NCI-H2171 (cell line): ENCODE measurements around the gene TPO.
"Not testable (repeated sequence)": the region's sequence is repeated elsewhere in the genome, so short reads cannot be mapped to it uniquely, and the experiment has no call there.

Experiments used
- DNase-seq: peaks from one replicate; lab custom pipeline; 2025; lab: John Stamatoyannopoulos, UW

Gene TPO

GRCh38 chr2:1503471-1504310 is 90.4 kb downstream of the TPO start:
- DNase-seq = no peak

GRCh38 chr2:1504311-1504750 is 91.1 kb downstream of the TPO start:
- no peak for DNase-seq

GRCh38 chr2:1505031-1505441 is 91.8 kb downstream of the TPO start:
- DNase-seq = no peak

GRCh38 chr2:1509271-1510065 is 96.2 kb downstream of the TPO start:
- DNase-seq = no peak

- DNase-seq = no peak
These were observed 96.9 kb downstream of the TPO start for GRCh38 chr2:1510176-1510575.

DNA sequence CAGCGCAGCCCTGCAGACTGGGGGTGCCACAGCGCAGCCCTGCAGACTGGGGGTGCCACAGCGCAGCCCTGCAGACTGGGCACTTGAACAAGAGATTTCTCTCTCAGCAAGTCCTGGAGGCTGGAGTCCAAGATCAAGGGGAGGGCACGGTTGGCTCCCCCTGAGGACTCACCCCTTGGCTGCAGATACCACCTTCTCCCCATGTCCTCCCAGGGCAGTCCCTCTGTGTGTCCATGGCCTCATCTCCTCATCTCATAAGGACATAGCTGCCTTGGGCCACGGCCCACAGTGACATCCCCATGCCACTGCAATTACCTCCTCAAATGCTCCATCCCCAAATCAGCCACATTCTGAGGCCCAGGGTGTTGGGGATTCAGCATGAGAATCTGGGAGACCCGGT is 98.2 kb downstream of the TPO start:
- no peak for DNase-seq

DNA sequence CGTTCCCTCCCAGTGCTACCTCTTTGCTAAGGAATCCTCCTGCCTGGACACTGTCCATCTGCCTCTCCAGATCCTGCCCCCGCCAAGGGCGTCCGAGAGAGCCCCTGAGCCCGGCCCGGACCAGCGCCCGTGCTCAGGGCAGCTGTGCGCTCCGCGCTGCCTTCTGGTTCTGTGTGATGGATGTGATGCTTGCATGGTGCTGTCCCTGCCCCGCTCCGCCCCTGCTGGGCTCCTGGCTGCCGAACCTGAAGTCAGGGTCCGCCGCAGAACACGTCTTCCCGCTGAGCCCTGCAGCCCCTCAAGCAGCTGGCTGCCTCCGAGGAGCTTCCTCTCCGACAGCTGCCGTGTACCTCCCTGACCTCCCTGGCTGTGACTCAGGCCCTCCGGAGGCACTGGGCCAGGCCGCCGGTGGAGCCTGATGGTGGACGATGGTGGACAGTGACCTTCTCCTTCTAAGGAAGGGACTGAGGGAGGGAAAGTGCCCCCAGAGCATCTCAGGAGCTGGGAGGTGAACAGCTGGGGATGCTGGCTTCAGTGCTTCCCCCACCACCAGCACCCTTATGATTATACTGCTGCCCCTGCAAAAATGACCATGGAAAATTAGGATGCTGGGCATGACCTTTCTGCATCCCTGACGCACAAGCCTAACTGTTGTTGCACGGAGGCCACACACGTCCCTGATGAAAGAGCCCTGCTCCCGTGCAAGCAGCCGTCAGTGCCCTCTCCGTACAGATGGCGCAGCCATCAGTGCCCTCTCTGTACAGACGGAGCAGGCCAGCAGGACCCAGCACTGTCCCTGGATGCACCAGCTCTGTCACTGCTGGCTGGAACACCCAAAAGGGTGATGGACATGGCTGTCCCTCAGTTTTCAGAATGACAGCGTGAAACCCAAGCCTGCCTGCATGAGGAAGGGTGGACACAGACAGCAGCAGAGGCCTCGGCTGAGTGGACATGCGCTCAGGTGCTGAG is 99.3 kb downstream of the TPO start:
- DNase-seq = no peak

GRCh38 chr2:1514391-1515072 is 101.3 kb downstream of the TPO start:
- no peak for DNase-seq

GRCh38 chr2:1515073-1515430 is 101.8 kb downstream of the TPO start:
- no peak for DNase-seq

DNA sequence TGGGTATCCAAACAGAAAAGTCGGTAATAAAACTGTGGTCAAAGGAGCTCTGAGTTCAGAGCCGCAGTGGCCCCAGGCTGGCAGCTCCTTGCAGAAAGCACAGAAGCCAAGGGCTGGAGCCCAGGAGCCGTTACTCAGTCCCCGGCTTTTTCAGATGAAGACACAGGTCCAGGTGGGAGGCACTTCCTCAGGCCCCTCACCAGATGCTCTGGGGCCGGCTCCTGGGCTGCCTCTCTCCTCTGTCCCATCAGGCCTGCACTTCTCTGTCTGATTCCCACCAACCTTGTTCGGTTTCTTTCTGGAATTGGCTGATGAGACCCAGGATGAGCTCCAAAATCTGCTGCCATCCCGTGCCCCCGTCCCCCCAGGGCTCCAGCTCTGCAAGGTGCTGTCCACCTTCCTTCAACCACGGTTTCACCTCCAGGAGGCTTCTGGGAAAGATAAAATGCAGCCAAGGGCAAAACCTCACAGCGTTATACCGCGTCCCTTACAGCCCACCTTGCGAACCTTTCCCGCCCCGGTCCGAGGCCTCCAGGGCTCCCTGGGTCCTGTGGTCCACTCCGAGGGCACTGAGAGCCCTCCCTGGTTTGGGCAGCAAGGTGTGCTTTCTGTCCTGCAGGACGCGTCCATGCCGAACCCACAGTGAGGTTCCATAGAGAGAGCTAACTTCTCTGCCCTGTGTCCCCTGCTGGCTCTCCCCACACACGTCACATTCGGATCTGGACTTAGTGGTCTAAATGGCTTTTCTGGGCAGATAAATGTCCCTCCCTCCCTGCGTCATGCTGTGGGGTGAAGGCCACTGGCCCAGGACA is 102.9 kb downstream of the TPO start:
- no peak for DNase-seq

DNA sequence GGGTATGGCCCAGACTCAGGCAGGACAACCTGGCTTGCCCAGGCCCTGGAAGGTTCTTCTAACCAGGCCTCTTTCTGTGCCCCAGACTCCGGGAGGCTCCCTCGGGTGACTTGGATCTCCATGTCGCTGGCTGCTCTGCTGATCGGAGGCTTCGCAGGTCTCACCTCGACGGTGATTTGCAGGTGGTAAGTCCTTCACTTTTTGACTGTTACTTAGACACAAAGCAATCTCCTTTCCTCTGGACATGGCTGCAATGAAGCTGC is 103.5 kb downstream of the TPO start:
- no peak for DNase-seq

DNA sequence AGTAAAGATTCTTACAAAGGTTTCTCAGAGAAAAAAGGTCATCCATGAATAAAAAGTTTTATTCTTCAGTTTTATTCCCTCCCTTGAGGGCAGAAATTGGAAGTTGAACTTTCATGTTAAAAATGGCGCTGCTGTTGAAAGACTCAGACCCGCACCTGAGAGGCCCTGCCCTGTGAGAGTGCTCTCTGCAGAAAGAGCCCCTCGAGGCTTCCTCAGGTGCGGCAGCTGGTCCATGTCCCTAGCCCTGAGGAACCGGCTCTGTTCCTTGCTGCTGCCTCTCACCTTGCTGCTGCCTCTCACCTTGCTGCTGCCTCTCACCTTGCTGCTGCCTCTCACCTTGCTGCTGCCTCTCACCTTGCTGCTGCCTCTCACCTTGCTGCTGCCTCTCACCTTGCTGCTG is 104.0 kb downstream of the TPO start:
- not testable (repeated sequence) for DNase-seq

GRCh38 chr2:1517786-1518185 is 104.5 kb downstream of the TPO start:
- DNase-seq = no peak

DNA sequence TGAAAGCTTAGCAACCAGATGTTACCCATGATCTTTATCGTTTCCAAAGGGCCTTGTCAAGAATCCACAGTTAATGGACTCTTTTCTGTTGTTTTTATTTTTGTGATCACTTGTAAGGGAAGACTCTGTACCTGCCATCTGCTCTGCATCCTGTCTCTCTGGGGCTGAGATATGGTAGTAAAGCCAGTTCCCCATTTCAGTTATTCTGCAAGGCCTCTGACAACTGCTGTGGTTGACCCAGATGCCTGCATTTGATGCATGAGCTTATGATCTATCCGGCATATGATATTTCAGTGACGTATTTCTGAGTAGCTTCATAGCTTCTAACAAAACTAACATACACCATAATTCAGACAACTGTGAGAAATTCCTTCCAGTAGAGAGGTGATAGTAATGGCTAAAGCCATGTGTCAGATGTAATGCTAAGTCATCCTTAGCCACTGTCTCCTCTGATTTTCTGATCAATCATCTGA is 105.1 kb downstream of the TPO start:
- DNase-seq = no peak

GRCh38 chr2:1518867-1519530 is 105.7 kb downstream of the TPO start:
- DNase-seq = no peak

DNA sequence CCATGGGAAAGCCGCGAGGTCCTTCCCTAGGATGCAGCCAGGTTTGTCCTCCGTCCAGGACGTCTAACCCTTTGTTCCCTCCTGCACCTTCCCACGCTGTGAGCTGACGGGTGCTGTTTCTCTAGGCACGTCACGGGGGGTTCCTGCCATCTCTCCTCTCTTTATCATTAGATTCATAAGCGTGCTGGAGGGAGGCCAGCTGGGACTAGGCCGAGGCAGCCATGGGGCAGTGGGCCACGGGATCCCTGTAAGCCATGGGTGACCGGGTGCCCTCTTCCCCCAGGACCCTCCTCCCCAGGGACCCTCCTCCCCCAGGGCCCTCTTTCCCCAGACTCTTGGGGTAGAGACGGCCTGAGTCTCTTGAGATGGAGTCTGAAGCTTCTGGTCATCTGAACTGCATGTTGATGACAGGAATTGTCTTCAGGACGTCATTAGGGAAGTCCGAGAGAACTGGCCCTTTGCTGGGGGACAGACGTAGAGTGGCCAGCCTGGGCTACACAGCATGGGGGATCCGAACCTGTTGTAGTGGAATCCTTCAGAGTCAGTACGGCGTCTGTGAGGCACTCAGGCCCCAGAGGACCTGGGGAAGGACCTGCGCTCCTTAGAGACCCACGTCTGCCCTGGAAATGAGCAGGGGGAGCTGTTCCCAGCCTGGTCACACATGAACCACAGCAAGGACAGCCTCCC is 108.1 kb downstream of the TPO start:
- no peak for DNase-seq

DNA sequence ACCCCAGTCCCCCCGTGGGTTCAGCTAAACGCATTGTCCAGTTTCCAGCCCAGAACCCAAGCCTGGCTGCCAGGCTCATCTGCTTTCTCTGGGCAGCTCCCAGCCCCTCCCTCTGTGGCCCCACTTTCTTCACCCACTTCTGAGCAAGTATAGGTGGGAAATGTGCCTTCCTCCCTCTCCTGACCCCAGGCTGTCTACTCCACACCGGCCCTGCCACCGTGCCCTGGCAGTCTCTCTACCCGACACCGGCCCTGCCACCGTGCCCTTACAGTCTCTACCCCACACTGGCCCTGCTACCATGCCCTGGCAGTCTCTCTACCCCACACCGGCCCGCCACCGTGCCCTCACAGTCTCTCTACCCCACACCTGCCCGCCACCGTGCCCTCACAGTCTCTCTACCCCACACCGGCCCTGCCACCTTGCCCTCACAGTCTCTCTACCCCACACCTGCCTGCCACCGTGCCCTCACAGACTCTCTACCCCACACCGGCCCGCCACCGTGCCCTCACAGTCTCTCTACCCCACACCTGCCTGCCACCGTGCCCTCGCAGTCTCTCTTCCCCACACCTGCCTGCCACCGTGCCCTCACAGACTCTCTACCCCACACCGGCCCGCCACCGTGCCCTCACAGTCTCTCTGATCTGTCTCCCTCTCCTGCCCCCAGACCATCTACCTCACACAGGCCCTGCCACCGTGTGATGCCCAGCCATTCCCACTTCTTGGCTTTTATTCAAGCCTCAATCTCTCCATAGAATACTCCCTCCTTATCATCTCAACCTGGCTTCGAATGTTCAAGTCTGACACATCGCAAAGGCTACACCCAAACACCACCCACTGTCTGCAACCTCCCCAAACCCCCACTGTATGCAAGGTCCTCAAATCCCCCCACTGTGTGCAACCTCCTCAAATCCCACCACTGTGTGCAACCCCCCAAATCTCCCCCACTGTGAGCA is 108.9 kb downstream of the TPO start:
- no peak for DNase-seq

DNA sequence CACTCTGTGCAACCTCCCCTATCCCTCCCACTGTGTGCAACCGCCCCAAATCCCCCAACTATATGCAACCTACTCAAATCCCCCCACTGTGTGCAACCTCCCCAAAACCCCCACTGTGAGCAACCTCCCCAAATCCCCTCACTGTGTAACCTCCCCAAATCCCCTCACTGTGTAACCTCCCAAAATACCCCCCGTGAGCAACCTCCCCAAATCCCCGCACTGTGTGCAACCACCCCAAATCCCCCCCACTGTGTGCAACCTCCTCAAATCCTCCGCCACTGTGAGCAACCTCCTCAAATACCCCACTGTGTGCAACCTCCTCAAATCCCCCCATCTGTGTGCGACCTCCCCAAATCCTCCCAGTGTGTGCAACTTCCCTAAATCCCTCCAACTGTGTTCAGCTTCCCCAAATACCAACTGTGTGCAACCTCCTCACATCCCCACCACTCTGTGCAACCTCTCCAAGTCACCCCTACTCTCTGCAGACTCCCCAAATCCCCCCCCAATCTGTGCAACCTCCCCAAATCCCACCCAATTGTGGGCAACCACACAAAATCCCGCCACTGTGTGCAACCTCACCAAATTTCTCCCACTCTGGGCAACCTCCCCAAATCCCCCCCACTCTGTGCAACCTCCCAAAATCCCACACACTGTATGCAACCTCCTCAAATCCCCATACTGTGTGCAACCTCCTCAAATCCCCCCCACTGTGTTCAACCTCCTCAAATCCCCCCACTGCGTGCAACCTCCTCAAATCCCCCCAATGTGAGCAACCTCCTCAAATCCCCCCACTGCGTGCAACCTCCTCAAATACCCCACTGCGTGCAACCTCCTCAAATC is 114.1 kb downstream of the TPO start:
- no peak for DNase-seq
